Esophagus muscularis mucosa (tissue), 4 donors: ENCODE results near the gene JMJD1C.

Experiments used
- EP300 ChIP-seq: sonication (generic); formaldehyde crosslinking; IDR thresholded peaks from one replicate; pipeline ENCODE4 v1.6.1; 2017; ENCODE audit warnings: antibody characterized with exemption
- POLR2A ChIP-seq: fragments of 450-650 bp; IDR thresholded peaks from one replicate; pipeline ENCODE4 v1.6.1; 2017; ENCODE audit warnings: antibody characterized with exemption, moderate library complexity, mild to moderate bottlenecking, low read depth
- POLR2AphosphoS5 ChIP-seq, 2 donors: sonication (generic); formaldehyde crosslinking; IDR thresholded peaks; one replicate each; pipeline ENCODE4 v1.6.1; 2017; ENCODE audit warnings: antibody characterized with exemption in 2 of 2
- TF ChIP-seq, protein P1 (sequence below), 3 experiments: fragments of 200-600 bp in 2 of 3; fragments of 450-650 bp in 1 of 3; sonication (generic) in 2 of 3; IDR thresholded peaks; one replicate each; pipeline ENCODE4 v1.5.1; 2017 to 2019; ENCODE audit warnings: antibody characterized with exemption in 3 of 3, mild to moderate bottlenecking in 2 of 3, moderate library complexity in 1 of 3

DNA sequence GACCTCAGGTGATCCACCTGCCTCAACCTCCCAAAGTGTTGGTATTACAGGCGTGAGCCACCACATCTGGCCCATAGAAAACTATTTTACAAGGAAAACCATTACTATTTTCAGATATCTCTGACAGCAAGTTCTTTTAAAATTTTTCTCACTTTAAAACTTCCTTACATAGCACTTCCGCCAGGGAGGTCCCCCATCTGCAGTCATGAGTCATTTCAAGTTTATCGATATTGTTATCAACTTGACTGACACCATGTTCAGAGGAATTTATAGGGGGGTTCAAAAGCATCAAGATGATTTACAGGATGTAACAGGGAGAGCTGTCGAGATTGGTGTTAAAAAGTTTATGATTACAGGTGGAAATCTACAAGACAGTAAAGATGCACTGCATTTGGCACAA, 243.8 kb downstream of the JMJD1C start:
- TF ChIP-seq POLR2AphosphoS5 (IDR thresholded peaks at IDR 0.05) (no peak), EP300 (no peak), POLR2A (no peak)
- TF ChIP-seq, protein P1, sequence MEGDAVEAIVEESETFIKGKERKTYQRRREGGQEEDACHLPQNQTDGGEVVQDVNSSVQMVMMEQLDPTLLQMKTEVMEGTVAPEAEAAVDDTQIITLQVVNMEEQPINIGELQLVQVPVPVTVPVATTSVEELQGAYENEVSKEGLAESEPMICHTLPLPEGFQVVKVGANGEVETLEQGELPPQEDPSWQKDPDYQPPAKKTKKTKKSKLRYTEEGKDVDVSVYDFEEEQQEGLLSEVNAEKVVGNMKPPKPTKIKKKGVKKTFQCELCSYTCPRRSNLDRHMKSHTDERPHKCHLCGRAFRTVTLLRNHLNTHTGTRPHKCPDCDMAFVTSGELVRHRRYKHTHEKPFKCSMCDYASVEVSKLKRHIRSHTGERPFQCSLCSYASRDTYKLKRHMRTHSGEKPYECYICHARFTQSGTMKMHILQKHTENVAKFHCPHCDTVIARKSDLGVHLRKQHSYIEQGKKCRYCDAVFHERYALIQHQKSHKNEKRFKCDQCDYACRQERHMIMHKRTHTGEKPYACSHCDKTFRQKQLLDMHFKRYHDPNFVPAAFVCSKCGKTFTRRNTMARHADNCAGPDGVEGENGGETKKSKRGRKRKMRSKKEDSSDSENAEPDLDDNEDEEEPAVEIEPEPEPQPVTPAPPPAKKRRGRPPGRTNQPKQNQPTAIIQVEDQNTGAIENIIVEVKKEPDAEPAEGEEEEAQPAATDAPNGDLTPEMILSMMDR (IDR thresholded peaks at IDR 0.05) = no peak
